ENCODE results near the gene SUPV3L1.
"Not testable (repeated sequence)": the region's sequence is repeated elsewhere in the genome, so short reads cannot be mapped to it uniquely, and the experiment has no call there.

Gene SUPV3L1

GRCh38 chr10:69179743-69180524 is at the start of gene SUPV3L1:
Gene SUPV3L1 (plus strand): TSS chr10:69180234. CDS start chr10:69180292, 58 bp downstream.
- peak; percentile 72 to 79 for DNase-seq (ENCODE audit: low read depth in 2 of 2)

- no peak for DNase-seq (ENCODE audit: low read depth in 2 of 2)
These were observed 49.8 kb upstream of the SUPV3L1 start for GRCh38 chr10:69130251-69130650.

- DNase-seq (ENCODE audit: low read depth in 2 of 2) = no peak
These were observed 40.1 kb upstream of the SUPV3L1 start for GRCh38 chr10:69139961-69140360.

- DNase-seq (ENCODE audit: low read depth in 2 of 2) = no peak
These were observed 38.7 kb upstream of the SUPV3L1 start for GRCh38 chr10:69141304-69141703.

- DNase-seq (ENCODE audit: low read depth in 2 of 2) = not testable (repeated sequence)
These were observed 38.0 kb upstream of the SUPV3L1 start for GRCh38 chr10:69142074-69142473.

- no peak for DNase-seq (ENCODE audit: low read depth in 2 of 2)
These were observed 37.1 kb upstream of the SUPV3L1 start for GRCh38 chr10:69142983-69143382.

- no peak for DNase-seq (ENCODE audit: low read depth in 2 of 2)
These were observed 34.7 kb upstream of the SUPV3L1 start for GRCh38 chr10:69145329-69145728.

GRCh38 chr10:69145864-69146263 is 34.2 kb upstream of the SUPV3L1 start:
- no peak for DNase-seq (ENCODE audit: low read depth in 2 of 2)

- no peak for DNase-seq (ENCODE audit: low read depth in 2 of 2)
These were observed 33.3 kb upstream of the SUPV3L1 start for GRCh38 chr10:69146759-69147158.

GRCh38 chr10:69151984-69152383 is 28.1 kb upstream of the SUPV3L1 start:
- DNase-seq (ENCODE audit: low read depth in 2 of 2) = no peak

GRCh38 chr10:69153227-69153626 is 26.8 kb upstream of the SUPV3L1 start:
- no peak for DNase-seq (ENCODE audit: low read depth in 2 of 2)

- no peak for DNase-seq (ENCODE audit: low read depth in 2 of 2)
These were observed 19.2 kb upstream of the SUPV3L1 start for GRCh38 chr10:69160809-69161241.

GRCh38 chr10:69168493-69168892 is 11.5 kb upstream of the SUPV3L1 start:
- DNase-seq (ENCODE audit: low read depth in 2 of 2) = no peak

GRCh38 chr10:69172241-69172982 is 7.6 kb upstream of the SUPV3L1 start:
- no peak for DNase-seq (ENCODE audit: low read depth in 2 of 2)

GRCh38 chr10:69175326-69175725 is 4.7 kb upstream of the SUPV3L1 start:
- DNase-seq (ENCODE audit: low read depth in 2 of 2) = not testable (repeated sequence)

- DNase-seq (ENCODE audit: low read depth in 2 of 2) = no peak
These were observed 3.2 kb upstream of the SUPV3L1 start for GRCh38 chr10:69176823-69177222.

- DNase-seq (ENCODE audit: low read depth in 2 of 2) = peak; percentile 8 to 19
These were observed 818 bp upstream of the SUPV3L1 start for GRCh38 chr10:69179089-69179742.

- no peak for DNase-seq (ENCODE audit: low read depth in 2 of 2)
These were observed 631 bp downstream of the SUPV3L1 start for GRCh38 chr10:69180525-69181204.

- no peak for DNase-seq (ENCODE audit: low read depth in 2 of 2)
These were observed 1.4 kb downstream of the SUPV3L1 start for GRCh38 chr10:69181433-69181832.

GRCh38 chr10:69182005-69182404 is 2.0 kb downstream of the SUPV3L1 start:
- DNase-seq (ENCODE audit: low read depth in 2 of 2) = no peak

- DNase-seq (ENCODE audit: low read depth in 2 of 2) = no peak
These were observed 6.5 kb downstream of the SUPV3L1 start for GRCh38 chr10:69186524-69186923.

- no peak for DNase-seq (ENCODE audit: low read depth in 2 of 2)
These were observed 21.0 kb downstream of the SUPV3L1 start for GRCh38 chr10:69201045-69201444.

Measured in activated CD8-positive, alpha-beta memory T cell treated with anti-CD3 and anti-CD28 coated beads for 4 hours (primary cell).